Measurements from ENCODE around the gene CALHM4.
"Not testable (repeated sequence)": the region's sequence is repeated elsewhere in the genome, so short reads cannot be mapped to it uniquely, and the experiment has no call there.

Gene CALHM4

GRCh38 chr6:116577486-116577885 is 23.9 kb downstream of the CALHM4 start:
- DNase-seq (ENCODE audit: low read depth in 2 of 2) = no peak

- no peak for DNase-seq (ENCODE audit: low read depth in 2 of 2)
Measured at GRCh38 chr6:116578335-116578734, 24.8 kb downstream of the CALHM4 start.

GRCh38 chr6:116579143-116579542 is 25.6 kb downstream of the CALHM4 start:
- no peak for DNase-seq (ENCODE audit: low read depth in 2 of 2)

GRCh38 chr6:116580198-116580597 is 26.6 kb downstream of the CALHM4 start:
- DNase-seq (ENCODE audit: low read depth in 2 of 2) = no peak

- DNase-seq (ENCODE audit: low read depth in 2 of 2) = no peak
Measured at GRCh38 chr6:116586276-116586675, 32.7 kb downstream of the CALHM4 start.

GRCh38 chr6:116586738-116587137 is 33.2 kb downstream of the CALHM4 start:
- no peak for DNase-seq (ENCODE audit: low read depth in 2 of 2)

- no peak for DNase-seq (ENCODE audit: low read depth in 2 of 2)
Measured at GRCh38 chr6:116595247-116595646, 41.7 kb downstream of the CALHM4 start.

- DNase-seq (ENCODE audit: low read depth in 2 of 2) = no peak
Measured at GRCh38 chr6:116596815-116597214, 43.3 kb downstream of the CALHM4 start.

- not testable (repeated sequence) for DNase-seq (ENCODE audit: low read depth in 2 of 2)
Measured at GRCh38 chr6:116603916-116604315, 50.4 kb downstream of the CALHM4 start.

GRCh38 chr6:116604868-116605267 is 51.3 kb downstream of the CALHM4 start:
- DNase-seq (ENCODE audit: low read depth in 2 of 2) = not testable (repeated sequence)

- no peak for DNase-seq (ENCODE audit: low read depth in 2 of 2)
Measured at GRCh38 chr6:116605935-116606334, 52.4 kb downstream of the CALHM4 start.

All from stimulated activated CD8-positive, alpha-beta memory T cell treated with anti-CD3 and anti-CD28 coated beads, Interleukin-7, amount 100 ng/mL, for 4 hours (primary cell).